NCI-H2081 treated with DMSO at 0.1 percent for 48 hours (cell line): ENCODE results near the gene CLPSL2.

Experiments used
- DNase-seq: peaks from one replicate; lab custom pipeline; 2025; lab: John Stamatoyannopoulos, UW

The CLPSL2 gene

GRCh38 chr6:35746516-35746915, 29.9 kb upstream of the CLPSL2 start:
- DNase-seq: no peak

GRCh38 chr6:35747877-35748276, 28.5 kb upstream of the CLPSL2 start:
- DNase-seq: no peak

- no peak for DNase-seq
Measured at GRCh38 chr6:35750557-35750956, 25.8 kb upstream of the CLPSL2 start.

DNA sequence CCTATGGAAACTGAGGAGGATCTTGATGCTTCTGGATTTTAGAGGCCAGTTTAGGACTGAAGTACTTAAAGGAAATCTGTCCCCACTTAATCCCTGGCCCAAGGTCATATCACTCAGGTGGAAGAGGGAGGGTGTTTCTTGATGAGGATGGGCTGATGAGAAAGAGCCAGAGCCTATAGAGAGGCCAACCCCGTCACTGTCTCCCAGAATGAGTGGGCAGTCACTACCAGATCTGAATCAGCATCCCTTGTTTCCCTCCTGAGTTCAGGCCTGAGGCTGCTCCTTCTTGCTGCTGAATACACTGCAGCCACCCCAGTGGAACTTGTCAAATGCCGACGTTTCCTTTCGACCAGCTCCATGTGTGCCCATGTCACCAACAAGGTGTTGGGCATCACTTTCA, 24.8 kb upstream of the CLPSL2 start:
- no peak for DNase-seq

DNA sequence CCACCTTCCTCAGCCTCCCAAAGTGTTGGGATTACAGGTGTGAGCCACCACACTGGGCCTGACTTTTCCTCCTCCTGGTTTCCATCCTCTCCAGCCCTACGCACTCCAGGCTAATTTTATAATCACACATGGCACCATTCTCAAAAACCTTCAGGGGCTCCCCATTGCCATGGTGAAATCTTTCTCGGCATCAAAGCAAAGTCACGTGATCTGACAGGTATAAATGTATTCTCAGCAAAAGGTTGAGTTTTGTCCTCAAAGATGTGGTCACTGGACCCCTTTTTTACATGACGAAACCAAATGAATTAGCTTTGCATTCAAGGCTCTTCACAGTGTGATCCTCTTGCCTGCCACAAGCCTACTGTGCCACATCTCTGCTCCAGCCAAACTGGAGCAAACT, 24.1 kb upstream of the CLPSL2 start:
- no peak for DNase-seq

DNA sequence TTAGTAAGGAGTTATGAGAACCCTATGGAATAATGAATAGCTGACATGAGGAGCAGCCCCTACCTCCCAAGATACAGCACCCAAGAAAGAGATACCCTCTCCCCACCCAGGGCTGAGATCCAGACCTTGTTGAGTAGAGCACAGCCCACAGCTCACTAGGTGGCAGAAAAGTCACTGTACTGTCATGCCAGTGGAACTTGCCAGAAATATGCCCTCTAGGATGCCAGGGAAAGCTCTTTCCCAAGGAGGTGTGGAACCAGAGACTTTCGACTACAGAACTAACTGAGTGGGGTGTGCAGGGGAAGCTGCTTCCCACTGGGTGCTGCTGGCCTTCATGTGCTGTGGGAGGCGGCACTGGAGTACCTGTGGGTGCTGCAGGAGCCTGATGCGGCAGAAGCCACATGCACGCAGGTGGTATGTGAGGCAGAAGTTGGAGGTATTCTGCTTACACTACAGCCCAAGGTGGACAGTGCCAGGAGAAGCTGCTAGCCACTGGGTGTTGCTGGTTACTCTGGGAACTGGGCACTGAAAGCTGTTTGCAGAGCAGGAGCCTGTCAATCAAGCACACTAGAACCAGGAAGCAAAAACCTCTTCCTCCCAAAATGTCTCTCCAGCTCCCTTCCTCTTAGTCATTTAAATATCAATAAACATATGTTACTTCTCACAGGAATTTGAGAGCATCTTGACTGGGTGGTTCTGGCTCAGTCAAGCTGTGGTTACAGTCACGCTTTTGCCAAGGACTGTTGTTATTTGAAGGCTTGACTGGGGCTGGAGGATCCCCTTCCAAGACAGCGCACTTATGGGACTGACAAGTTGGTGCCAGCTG, 21.7 kb upstream of the CLPSL2 start:
- DNase-seq: no peak

DNA sequence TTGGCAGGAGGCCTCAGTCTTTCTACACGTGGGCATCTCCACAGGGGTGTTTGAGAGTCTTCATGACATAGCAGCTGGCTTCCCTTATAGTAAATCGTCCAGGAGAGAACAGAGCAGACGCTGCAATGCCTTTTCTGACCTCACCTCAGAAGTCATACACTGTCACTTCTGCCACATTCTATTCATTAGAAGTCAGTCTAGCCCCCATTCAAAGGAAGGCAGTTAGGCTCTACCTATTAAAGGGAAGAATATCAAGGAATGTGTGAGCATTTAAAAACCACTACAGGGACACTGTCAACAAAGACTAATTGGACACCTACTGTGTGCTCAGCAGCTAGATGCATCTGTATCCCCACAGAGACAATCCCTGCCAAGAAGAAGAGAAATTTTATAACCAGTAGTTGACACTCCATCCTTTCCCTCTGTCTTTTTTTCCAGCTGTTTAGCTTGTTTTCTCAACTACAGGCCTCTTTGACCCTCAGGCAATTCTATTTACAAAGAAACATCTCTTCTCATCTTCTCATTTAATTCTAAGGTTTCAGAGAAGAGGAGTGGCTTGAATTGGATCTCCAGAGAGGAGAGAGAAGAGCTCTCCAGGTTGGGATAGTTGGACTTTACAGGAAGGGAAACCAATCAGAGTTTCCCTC, 21.0 kb upstream of the CLPSL2 start:
- no peak for DNase-seq

DNA sequence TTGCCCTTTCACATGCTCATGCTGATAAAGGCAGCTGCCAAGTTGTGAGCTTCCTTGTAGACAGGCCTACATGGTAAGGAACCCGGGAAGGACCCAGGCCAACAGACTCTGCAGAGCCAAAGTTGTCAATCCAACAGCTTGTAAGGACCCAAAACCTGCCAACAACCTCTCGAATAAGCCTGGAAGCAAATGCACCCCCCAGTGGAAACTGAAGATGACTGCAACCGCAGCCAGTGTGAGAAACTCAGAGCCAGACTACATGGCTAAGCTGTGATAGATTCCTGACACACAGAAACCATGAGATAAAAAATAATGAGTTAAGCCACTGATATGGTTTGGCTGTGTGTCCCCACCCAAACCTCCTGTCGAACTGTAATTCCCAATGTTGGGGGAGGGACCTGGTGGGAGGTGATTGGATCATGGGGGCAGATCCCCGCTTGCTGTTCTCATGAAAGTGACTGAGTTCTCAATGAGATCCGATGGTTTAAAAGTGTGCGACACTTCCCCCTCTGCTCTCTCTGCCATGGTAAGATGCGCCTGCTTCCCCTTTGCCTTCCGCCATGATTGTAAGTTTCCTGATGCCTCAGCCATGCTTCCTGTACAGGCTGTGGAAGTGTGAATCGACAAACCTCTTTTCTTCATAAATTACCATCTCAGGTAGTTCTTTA, 18.8 kb upstream of the CLPSL2 start:
- no peak for DNase-seq

GRCh38 chr6:35759426-35759825, 17.0 kb upstream of the CLPSL2 start:
- no peak for DNase-seq

DNA sequence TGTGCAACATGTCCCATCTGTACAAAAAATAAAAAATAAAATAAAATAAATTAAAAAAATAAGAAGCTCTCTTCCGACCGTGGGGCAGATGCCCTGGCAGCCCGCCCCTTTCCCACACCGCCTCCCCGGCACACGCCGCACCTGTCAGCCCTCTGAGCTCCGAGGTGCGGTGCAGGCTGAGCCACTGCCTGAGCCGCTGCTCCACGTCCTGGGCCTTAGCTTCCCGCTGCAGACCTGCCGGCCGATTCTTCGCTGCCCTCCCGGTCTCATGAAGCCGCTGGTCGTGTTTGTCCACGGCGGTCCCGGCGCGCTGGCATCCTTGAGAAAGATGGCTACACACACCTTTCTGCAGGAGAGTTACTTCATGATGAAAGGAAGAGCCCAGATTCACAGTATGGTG, 10.7 kb upstream of the CLPSL2 start:
- no peak for DNase-seq

- DNase-seq: no peak
Measured at GRCh38 chr6:35769211-35769610, 7.2 kb upstream of the CLPSL2 start.

DNA sequence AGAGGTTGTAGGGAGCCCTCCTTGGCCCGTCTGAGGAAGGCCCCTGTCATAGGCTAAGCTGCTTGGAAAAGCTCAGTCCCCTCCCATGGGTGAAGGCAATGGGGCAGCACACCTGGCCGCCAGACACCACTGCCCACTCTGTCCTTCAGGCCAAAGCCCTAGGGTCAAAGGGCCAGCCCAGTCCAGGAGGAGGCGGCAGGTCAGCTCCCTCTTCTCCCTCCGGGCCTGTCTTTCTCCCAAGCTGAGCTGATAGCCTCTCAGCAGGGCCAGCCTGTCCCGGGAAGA, 5.1 kb upstream of the CLPSL2 start:
- no peak for DNase-seq

DNA sequence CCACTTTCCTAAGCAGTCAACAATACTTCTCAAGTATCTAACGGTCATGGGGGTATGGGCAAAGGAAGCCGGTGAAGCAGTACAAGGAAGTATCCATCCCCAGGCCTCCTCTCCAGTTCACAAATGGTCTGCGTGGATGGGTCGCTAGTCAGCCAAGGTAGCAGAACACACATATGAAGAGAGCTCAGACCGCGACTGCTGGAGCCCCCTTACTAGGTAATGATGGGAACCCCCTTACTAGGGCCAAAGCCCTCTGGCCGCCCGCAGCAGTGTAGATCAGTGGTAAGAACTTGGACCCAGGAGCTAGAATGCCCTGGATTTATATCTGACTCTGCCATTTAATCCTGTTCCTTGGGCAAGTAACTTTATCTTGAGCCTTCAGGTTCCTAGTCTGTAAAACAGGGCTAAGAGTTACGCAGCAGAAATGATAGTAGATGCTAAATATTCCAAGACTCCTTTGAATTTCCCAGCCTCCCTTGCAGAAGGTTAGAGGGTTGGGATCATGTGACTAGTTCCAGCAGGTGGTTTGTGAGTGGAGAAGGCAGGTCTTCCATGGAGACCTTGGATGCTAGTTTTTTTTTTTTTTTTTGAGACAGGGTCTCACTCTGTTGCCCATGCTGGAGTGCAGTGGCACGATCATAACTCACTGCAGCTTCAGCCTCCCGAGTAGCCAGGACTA, 2.1 kb upstream of the CLPSL2 start:
- no peak for DNase-seq

- no peak for DNase-seq
Measured at GRCh38 chr6:35775031-35775430, 1.4 kb upstream of the CLPSL2 start.

DNA sequence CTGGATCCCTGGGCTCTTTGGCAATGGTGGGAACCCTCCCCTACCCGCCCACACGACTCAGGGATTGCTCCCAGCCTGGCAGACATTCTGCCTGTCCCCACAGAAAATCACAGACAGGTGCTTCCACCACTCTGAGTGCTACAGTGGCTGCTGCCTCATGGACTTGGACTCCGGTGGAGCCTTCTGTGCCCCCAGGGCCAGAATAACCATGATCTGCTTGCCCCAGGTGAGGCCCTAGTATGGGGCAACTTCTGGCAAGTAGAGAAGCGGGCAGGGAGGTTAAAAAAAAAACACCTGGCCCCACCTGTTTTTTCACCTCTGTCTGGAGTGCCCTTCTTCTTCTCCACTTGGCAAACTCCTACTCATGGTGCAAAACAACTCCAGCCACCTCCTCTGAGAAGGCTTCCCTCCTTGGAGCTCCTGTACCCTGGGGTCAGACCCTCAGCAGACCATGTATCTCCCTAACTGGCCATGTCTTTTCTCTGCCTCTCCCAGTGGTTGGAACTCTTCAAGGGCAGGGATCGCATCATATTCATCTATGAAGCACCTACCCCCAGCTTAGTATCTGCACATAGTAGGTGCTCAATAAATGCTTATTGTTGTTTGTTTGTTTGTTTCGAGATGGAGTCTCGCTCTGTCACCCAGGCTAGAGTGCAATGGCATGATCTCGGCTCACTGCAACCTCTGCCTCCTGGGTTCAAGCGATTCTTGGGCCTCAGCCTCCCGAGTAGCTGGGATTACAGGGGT, 1.1 kb downstream of the CLPSL2 start:
- no peak for DNase-seq

GRCh38 chr6:35778437-35778836, 2.0 kb downstream of the CLPSL2 start:
- no peak for DNase-seq

DNA sequence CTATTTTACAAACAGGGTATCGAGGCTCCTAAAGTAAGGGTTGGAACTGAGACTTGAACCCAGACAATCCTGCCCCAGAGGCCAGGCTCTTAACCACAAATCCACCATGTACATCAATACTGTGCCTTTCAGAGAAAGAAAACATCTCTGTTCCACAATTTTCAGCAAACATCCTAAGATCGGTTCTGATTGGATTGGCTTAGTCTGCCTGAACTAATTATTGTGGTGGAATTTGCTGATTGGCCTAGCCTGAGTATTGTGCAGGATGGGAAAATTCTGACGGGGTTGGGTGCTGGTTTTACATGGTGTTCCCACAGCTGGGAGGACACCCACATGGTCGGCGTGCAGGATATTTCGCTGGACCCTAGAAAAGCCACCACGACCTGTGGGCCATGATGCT, 4.3 kb downstream of the CLPSL2 start, which contains the start of gene CLPSL1:
CLPSL1 (plus strand) TSS at position 301 of the 400 bp plus-strand sequence; CDS start at position 393, 92 bp downstream.
- DNase-seq: no peak

DNA sequence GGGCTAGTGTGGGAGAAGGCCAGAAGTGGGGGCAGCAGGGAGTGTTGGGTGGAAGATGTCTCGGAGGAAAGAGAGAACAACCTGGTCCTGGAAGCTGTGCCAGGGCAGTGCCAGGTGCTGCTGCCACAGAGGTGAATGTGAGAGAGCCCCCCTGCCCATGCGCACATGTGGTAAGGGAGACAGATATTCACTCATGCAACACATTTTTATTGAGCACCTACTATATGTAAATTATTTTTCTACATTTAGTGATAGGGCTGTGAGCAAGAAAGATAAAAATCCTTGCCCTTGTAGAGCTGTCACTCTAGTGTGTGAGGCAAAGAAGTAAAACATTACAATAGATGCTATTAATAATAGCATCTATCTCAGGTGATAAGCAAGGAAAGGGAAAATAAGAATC, 4.9 kb downstream of the CLPSL2 start:
- DNase-seq: no peak

DNA sequence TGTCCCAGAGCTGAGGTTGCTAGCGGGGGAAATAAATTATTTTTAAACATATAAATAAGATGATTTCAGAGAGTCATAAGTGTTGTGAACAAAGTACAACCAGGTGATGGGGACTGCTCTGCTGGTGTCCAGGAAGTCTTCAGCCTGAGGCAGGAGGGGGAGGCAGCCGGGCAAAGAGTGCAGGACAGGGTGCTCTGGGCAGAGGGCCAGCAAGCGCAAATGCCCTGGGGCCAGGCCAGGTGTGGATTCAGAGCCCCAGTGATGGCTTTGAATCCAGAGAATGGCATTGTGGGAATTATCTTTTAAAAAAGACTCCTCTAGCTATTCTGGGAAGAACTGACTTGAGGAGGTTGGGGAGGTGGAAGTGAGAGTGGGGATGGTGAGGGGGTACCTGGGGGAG, 6.0 kb downstream of the CLPSL2 start:
- peak; percentile 77 for DNase-seq

DNA sequence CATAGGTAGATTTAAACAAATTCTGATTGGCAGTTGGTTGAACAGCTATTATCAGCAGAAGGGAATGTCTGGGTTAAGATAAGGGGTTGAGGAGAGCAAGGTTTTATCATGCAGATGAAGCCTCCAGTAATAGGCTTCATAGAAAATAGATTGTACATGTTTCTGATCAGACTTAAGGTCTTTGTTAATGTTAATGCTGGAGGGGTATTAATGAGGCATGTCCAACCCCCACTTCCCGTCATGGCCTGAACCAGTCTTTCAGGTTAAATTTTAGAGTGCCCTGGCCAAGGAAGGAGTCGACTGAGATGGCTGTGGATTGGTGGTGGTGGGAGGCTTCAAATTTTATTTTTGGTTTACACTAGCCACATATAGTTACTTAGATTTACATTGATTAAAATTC, 7.8 kb downstream of the CLPSL2 start:
- no peak for DNase-seq

- no peak for DNase-seq
Measured at GRCh38 chr6:35786272-35786671, 9.9 kb downstream of the CLPSL2 start.

DNA sequence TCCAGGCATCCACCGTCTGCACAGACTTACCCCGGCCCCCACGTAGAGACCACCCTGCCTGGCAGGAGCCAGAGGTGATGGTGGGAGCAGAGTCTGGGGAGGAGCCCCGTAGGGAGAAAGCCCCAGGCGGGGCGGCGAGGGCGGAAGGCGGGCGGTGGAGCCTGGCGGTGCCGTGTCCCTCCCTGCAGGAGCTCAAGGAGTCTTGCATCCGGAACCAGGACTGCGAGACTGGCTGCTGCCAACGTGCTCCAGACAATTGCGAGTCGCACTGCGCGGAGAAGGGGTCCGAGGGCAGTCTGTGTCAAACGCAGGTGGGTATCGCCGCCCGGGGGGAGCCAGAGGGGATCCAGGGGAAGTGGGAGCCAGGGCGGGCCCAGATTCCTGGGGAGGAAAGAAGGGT, 10.4 kb downstream of the CLPSL2 start:
- DNase-seq: no peak
